CD1c-positive myeloid dendritic cell (primary cell): ENCODE results near the gene USP15.

Experiments
- DNase-seq: peaks from one replicate; pipeline ENCODE4 v3.0.0-alpha.2; 2016; ENCODE audit errors: extremely low spot score

USP15 gene

DNA sequence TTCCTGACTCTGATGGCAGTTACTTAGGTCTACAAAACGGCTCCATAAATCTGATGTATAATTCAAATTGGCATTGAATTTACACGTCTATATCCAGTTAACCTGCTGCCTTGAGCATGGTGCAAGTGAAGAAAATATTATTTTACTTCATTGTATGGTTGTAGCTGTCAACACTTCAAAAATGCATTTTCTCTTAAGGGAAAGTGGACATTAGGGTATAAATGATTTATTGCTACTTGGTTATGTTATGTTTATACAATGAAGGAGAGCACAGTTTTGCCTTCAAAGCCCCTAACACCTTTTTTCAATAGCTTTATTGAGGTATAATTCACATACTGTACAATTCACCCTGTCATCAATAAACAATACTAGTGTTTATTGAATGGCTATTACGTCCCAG is 2.0 kb upstream of the USP15 start:
- DNase-seq, result no peak

DNA sequence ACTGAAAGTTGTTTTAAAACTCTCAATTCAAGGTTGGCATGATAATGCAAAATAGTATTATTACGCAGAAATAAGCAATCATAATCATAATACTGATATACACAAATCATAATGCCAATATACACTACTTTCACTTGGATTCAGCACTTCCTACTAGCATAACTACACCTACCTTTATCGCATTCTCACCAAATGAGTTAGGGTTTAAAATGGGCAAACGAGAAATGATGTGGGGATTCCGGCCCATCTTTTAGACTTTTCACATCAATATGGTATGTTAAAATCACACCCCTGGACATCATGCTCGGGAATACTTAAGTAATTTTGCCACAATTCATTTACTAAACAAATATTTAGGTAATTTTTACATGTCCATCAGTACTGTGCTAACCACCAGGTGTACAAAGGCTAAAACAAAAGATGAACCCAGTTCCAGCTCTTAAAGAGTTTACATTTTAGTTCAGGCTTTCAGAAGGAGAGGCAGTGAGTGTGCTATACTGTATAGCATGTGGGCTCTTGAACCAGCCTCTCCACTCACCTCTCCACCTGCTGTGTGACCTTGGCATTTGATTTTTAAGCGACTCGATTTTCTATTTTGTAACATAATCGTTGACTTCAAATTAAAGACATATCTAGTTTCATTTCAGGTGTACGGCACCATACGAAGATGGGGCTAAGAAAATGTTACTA is 1.1 kb upstream of the USP15 start:
- peak; percentile 10 for DNase-seq

DNA sequence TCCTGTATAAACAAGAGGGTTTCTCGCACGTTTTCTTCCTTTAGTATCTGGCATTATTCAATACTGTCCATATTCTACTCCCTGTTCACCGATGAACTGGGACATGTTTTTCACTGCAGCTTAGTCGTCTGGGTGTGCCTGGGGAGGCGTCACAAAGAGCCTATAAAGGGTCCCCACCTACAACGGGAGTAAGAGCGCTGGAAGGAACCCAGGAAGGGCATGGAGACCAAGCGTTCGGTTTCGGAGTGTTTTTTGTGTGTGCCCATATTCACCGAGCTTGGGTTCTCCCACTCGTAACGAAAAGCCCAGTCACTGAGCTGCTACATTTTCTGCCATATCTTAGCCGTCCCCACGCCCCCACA is 592 bp upstream of the USP15 start:
- no peak for DNase-seq

DNA sequence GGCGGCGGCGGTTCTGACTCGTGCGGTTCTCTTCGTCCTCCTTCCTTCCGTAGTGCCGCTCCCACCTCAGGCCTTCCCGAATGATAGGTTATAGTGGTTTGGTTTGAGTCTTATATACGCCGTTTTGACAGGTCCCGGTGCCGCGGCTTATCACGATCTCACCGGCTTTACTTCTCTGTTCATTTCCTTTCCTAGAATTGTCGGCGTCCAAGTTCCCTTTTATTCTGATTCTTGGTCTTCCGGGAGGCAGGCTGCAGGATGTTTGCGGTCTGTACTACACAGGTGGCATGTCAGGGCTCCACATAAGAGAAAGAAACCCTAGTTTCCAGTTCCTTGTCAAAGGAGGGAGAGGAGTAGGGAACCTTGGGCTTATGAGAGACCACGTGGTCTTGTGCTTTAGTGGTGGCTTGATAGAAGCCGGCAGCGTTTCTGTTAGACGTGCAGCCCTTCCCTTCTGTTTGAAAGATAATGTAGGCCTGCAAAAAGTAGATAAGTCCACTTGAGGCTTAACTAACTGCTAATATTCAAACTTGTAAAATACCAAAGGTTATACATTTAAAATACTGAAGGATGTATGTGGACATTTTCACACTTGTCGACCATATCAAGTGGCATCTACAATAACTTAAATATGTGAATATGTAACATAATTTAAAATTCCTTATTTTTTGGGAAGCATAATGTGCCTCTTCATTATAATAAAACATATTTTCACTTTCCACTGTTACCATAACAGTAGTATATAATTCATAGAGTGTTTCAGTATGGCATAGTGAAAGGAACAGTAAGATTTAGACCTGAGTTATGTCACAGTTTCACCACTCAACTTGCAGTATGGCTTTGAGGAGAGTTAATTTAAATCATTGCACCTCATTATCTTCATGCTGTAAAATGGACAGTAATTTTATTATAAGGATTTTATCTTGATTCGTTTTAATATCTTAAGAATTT is 804 bp downstream of the USP15 start:
- peak; percentile 91 for DNase-seq

DNA sequence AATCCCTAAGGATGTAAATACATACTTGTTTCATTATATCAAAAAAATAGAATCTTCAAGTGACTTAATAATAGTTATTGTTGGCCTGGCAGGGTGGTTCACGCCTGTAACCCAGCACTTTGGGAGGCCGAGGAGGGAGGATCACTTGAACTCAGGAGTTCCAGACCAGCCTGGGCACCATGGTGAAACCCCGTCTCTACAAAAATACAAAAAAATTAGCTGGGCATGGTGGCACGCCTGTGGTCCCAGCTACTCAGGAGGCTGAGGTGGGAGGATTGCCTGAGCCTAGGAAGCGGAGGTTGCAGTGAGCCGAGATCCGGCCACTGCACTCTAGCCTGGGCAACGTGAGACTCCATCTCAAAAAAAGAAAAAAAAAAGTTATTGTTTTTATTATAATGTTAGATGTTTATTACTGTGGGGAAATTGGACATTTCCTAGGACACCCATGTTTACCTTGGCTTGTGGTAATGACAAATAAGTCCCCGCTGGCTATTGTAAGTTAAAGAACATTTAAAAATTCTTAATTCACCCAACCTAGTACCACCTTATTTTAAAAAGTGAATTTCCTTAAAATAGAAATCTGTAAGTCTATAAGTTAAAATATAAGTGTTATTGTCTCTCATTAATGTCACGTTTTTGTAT is 1.8 kb downstream of the USP15 start:
- DNase-seq, result no peak

DNA sequence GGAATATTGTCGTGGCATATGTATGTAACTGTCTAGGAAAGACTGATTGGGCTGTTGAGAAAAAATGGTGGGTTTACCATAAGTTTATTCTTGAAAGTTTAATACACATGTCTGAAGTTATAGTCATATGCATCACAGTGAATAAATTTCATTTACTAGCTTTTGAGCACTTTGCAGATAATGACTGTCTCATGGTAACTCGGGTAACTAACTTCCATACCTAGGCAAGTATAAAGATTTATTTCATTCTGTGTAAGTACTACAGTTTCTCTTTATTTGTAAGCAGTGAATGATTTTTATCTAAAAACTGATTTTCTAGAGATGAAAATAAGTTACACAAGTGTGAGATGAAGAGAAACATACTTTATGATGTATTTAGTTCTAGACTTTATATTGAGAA is 3.0 kb downstream of the USP15 start:
- DNase-seq, result no peak

DNA sequence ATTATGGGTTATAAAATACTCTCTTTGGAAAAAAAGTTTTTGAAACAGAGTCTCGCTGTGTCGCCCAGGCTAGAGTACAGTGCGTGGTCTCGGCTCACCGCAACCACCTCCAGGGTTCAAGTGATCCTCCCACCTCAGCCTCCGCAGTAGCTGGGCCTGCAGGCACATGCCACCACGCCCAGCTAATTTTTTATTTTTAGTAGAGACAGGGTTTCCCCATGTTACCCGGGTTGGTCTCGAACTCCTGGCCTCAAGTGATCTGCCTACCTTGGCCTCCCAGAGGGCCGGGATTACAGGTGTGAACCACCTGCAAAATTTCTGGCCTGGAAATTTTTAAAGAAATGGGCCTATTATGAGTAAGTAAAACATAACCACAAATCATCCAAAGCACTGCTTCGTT is 3.8 kb downstream of the USP15 start:
- no peak for DNase-seq

DNA sequence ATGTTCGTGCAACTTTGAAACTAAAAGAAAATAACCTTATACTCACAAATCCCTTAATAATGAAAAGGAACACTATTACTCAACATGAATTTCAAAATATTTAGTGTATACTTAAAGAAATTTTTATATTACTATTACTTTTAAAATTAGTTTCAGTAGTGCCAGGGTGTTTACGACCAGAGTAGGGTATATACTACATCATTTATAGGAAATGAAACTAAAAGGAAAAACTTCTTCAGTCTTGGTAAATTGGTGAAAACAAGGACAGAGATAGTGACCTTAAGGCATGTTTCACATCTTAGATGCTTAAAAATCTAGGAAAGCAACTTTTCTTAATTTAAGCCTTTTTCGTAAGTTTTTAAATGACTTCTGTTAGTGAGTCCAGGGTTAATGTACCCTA is 4.5 kb downstream of the USP15 start:
- peak; percentile 47 for DNase-seq

DNA sequence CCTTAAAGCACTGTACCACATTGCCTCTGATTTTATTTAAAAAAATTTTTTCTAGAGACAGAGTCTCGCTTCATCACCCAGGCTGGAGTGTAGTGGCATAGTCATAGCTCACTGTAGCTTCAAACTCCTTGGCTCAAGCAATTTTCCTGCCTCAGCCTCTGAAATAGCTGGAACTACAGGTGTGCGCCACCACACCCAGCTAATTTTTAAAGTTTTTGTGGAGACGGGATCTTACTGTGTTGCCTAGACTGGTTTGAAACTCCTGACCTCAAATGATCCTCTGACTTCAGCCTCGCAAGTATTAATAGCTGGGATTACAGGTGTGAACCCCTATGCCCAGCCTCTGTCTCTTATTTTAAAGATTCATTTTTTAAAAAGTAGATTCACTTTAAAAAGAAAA is 5.3 kb downstream of the USP15 start:
- DNase-seq, result no peak

DNA sequence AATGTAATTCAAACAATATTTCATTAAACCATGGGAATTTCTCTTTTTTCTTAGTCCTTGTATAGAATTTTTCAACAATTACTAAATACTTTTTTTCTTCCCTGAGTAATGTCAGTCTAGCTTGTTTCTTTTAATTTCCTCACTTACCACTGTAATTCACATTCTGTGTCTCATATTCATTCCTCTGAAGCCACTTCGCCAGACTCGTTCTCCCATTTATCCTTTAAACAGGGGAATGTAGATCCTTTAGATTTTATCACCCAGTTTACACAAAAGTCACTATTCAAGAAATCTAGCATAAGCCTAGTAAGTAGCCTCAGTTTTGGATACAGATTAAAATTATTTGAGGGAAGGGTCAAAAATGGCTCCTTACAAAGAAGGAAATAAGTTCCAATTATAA is 6.8 kb downstream of the USP15 start:
- no peak for DNase-seq

DNA sequence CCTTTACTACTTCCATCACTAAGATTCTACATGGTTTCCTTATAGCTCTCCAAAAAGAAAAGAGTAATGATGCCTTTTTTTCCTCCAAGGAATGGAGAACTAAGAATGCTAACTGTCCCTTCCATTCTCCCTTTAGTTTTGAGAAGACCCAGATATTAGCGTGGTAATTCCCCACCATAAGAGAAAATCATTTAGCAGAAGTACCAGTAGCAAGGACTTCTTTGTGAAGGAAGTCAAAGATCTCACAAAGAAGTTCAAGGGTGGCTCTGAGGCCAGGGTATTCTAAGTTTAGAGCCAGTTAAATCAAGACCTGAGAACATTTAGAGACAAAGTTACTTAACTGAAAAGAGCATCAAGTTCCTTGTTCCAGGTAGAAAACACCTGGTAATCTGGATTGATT is 7.3 kb downstream of the USP15 start:
- peak; percentile 50 for DNase-seq

DNA sequence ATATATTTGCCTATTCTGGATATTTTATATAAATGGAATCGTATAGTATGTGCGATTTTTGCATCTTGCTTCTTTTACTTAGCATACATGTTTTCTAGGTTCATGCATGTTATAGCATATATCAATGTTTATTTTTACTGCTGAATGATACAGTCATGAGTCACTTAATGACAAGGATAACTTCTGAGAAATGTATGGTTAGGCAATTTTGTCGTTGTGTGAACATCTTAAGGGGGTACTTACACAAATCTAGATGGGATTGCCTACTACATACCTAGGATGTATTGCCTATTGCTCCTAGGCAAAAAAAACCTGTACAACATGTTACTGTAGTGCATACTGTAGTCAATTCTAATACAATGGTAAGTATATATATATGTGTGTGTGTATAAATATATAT is 8.8 kb downstream of the USP15 start:
- DNase-seq, result no peak

DNA sequence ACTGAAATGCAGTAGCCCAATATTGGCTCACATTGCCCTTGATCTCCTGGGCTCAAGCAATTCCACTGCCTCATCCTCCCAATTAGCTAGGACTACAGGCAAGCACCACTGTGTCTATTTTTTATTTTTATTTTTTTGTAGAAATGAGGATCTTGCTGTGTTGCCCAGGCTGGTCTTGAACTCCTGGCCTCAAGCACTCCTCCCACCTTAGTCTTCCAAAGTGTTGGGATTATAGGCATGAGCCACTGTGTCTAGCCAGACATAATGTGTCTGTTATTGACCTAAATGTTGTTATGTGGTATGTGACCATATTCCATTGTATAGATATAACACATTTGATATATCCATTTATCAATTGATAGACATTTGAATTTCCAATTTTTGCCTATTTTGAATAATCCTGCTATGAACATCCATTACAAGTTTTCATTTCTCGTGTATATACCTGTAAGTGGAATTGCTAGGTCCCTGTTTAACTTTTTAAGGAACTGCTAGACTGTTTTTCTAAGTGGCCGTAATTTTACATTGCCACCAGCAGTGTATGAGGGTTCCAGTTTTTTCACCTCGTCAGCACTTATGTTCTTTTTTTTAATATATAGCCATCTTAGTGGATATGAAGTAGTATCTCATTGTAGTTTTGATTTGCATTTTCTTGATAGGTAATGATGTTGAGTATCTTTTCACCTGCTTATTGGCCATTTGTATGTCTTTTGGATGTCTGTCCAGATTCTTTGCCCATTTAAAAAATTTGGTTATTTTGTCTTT is 9.4 kb downstream of the USP15 start:
- no peak for DNase-seq

DNA sequence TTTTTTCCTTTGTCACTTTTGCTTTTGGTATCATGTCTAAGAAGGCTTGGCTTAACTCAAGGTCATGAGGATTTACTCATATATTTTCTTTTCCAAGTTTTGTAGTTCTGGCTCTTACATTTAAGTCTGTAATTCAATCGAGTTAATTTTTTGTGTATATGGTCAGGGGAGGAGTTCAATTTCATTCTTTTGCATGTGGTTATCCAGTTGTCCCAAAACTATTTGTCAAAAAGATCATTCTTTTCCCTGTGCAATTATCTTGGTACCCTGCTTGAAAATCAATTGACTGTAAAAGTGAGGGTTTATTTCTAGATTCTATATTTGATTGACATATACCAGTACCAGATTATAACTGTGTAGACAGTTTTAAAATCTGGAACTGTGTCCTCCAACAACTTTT is 10.2 kb downstream of the USP15 start:
- no peak for DNase-seq

DNA sequence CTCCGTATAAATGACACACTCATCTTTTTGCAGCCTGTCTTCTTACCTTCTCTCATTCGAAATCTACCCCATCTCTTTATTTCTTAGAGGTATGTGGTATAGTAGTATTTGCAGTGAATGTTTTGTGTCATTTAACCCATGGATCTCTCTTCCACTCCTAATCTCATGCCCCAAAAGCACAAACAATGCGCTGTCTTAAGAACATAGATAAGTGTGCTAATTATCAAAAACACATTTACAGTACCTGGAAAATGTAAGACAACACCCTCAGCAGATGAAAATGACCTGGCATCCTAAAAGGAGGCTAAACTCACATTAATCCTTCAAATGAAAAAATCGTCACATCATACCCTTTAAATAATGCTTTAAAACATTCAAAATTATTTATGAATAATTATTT is 10.7 kb downstream of the USP15 start:
- no peak for DNase-seq

DNA sequence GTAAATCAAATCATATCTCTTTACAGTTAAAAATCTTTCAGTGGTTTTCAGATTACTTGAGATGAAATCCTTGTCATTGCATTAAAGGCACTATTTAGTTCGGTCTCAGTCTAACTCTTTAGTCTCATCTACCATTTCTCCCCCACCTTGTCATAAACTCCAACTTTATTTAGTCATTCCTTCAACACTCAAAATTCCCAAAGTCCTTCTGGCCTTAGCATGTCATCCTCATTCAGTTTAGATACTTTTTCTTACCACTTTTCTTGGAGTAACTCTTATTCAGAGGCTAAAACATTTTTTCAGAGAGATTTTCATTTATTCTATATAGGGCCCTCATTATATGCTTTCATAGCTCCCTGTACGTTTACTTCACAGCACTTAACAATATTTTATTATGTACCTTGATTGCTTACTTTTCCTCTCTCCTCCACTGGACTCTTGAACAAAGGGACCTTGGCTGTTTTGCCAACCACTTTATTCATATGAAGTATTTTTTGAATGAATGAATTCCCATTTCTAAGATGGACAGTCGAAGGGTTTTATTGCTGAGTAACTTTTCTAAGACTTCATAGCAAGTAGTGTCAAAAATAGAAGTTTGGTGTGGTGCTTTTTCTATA is 12.8 kb downstream of the USP15 start:
- DNase-seq, result no peak

DNA sequence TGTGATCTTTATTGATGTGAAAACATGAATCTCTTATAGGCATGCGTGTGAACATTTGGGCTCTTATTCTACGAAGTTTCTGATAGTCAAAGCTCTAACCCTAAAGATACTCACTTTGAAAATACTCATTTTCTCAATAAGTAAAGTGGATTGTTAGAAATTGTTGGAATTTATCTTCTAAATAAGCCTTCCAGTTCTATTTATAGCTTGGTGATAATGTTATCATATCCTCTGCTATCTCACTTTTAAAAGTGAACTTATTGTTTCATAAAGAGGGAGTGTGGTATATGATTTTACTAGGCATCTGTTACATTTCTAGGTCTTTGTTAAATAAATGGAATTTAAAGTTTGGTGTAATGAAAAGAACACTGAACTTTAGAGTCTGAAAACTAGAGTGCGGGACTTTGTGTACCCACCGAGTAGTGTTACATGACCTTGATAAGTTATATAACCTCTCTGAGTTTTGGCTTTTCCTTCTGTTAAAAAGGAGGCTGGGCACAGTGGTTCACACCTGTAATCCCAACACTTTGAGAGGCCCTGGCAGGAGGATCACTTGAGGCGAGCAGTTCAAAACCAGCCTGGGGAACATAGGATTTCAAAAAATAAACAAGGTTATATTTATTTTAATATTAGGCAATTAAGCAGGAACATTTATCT is 13.6 kb downstream of the USP15 start:
- no peak for DNase-seq

DNA sequence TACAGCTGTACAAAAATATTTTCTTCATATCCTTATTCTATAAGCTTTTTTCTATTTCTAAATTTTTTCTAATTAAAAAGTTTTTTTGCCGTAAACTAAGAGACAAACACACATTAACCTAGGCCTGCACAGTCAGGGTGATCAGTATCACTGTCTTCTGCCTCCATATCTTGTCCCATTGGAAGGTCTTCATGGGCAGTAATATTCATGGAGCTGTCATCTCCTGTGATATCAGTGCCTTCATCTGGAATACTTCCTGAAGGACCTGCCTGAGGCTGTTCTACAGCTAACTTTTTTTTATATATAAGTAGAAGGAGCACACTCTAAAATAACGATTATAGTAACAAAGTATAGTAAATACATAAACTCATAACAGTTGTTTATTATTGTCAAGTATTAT is 17.8 kb downstream of the USP15 start:
- DNase-seq, result no peak

DNA sequence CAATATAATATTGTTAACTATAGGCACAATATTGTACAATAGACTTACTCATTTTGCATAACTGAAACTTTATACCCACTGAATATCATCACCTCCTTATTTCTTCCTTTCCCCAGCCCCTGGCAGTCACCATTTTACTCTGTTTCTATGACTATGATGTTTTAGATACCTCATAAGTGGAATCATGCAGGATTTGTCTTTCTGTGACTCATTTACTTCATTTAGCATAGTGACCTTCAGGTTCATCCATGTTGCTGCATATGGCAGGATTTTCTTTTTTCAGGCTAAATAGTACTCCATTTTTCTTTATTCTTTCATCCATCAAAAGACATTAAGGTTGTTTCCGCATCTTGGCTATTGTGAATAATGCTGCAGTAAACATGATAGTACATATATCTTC is 18.9 kb downstream of the USP15 start:
- no peak for DNase-seq

DNA sequence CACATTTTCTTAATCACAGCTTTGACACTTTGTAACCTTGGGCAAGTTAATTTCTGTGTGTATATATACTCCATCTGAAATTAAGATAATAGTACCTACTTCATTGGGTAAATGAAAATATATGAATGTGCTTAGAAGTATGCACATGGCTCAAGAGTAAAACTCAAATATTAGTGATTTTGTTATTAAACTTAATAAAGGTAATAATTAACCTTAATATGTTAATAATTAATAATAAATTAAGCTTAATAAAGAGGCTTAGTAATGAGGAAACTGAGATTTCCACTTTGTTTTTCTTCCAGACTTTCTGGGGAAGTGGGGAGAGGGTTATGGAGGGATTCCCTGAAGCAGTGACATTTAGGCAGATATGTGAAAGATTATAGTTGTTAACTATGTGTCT is 19.8 kb downstream of the USP15 start:
- no peak for DNase-seq
